Activated CD4-positive, alpha-beta T cell treated with anti-CD3 and anti-CD28 coated beads, Interleukin-10, Interleukin-2, amounts not matched to agents 100 ng/mL and 50 ng/mL, durations not matched to agents 16 hours and 8 hours (primary cell): ENCODE measurements around the gene NHLRC1.

Source experiments
- DNase-seq: peaks from one replicate; pipeline ENCODE4 v3.0.0-alpha.2; 2020

The NHLRC1 gene

DNA sequence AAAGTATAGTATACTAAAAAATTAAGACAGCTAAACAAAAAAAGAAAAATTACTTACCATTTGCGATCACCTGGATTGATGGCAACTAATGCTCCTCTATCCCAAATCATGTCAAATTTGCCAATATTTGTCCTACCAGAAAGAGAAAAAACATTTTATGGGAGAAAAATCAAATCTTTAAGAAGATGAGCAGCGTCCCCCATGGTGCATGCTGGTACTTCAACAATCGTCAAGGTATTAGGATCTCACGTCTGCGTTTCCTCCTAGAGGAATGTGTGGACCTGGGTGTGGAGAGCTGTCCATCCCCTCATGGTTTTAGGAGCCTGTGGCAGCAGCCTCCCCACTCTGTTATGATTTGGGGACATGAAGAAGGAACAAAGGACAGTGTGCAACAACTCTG, 16.4 kb upstream of the NHLRC1 start:
- no peak for DNase-seq

GRCh38 chr6:18136260-18136659, 13.8 kb upstream of the NHLRC1 start:
- no peak for DNase-seq

- no peak for DNase-seq
Observed at GRCh38 chr6:18135171-18135570, 12.7 kb upstream of the NHLRC1 start.

DNA sequence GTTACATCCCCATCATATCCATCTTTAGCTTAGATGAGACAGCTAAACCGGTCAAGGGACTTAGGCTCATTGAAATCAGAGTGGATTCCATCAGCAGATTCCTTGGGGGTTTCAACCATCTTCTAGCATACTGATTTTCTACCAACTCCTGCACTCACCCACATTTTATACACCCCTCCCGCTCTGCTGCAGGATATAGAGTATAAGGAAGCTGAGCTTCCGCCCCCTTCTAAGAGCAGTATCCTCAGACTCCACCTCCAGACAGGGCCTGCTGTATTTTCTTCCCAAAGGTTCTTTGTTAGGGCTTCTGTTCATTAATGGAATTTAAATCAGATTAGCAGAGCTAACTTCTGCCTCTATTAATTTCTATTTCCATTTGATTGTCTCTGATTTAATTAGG, 9.9 kb upstream of the NHLRC1 start:
- no peak for DNase-seq

- no peak for DNase-seq
Observed at GRCh38 chr6:18126121-18126520, 3.6 kb upstream of the NHLRC1 start.

- DNase-seq: no peak
Observed at GRCh38 chr6:18121580-18122127, 823 bp downstream of the NHLRC1 start.

- DNase-seq: no peak
Observed at GRCh38 chr6:18119236-18119635, 3.2 kb downstream of the NHLRC1 start.

- DNase-seq: no peak
Observed at GRCh38 chr6:18118330-18118729, 4.1 kb downstream of the NHLRC1 start.

DNA sequence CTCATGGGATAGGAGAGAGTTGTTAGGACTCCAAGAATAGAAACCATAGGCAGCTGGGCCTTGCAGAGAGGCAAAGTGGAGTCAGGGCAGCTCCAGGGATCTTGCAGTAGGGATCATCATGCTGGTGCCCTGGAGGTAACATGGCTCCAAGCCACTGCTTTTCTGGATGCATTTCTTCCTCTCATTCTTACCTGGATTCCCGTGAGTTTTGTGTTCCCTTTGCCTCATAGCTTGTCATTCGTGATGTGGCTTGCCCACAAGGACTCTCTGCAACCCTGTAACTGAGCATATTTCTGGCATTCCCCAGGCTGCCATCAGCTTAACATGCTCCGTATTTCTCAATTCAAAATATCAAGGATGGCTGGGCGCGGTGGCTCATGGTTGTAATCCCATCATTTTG, 5.3 kb downstream of the NHLRC1 start:
- DNase-seq: no peak

- DNase-seq: peak; percentile 85
Observed at GRCh38 chr6:18115356-18115755, 7.1 kb downstream of the NHLRC1 start.

DNA sequence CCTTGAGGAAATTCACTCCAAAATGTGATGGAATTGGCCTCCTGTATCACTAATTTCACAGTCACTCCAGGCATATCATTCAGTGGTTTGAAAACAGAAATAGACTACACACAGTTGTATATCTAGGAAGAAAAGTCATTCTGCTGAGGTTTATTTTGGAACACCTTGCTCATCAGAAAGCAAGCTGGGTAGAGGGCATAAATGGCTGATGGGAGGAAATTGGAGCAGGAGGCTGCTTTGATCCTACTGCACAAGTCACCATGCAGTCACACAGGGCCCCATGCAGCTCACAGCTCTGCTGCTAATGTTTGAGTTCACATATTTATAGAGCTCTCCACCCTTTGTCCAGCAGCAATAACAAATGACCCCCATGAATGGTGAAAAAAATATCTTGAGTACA, 12.3 kb downstream of the NHLRC1 start:
- no peak for DNase-seq

DNA sequence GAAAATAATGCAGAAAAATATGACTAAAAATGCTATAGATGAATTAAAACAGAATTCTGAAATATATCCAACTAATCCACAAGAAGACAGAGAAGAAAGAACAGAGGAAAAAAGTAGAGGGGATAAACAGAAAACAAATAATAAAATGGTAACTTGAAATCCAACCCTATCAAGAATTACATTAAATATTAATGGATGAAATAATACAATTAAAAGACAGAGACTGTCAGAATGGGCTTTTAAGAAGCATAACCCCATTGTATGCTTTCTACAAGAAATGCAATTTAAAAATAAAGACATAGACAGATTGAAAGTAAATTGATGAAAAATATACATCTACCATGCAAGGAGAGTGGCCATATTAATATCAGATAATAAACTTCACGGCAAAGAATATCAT, 15.4 kb downstream of the NHLRC1 start:
- DNase-seq: no peak

- DNase-seq: no peak
Observed at GRCh38 chr6:18102783-18103509, 19.5 kb downstream of the NHLRC1 start.

DNA sequence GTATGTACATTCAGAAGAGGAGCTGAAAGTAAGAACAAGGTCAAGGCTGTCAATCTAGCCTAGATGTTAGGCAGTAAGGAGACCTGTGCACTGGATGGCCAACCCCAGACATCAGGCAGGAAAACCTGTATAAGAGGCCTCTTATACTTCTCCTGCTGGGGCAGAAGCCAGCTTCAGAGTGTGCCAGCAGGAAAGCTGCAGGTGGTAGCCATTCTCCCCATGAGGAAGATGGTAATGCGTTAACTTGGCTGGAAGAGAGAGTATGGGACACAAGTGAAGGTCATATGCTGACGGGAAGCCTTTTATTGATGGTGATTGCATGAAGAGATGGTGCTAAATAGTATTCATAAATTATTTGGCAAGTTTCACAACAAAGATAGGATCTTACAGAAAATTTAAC, 20.6 kb downstream of the NHLRC1 start:
- DNase-seq: no peak

- DNase-seq: no peak
Observed at GRCh38 chr6:18101271-18101670, 21.2 kb downstream of the NHLRC1 start.

- DNase-seq: no peak
Observed at GRCh38 chr6:18100296-18100695, 22.2 kb downstream of the NHLRC1 start.

GRCh38 chr6:18099511-18099910, 23.0 kb downstream of the NHLRC1 start:
- no peak for DNase-seq

DNA sequence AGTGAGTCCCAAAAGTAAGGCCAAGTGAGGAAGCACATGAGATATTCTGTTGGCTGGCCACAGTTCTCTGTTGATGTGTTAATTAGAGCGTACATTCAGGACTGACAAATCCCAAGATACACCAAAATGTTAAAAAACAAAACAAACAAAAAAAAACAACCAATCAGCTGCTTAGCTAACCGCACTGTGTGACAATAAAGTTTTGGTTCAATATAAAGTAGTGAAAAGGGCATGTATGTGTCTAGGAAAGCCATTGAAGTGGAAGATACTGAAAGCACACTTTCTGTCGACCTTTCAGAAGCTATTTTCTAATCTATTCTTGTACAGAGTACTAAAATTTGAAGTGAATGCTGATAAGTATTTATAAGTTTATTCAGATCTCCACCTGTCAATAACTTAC, 26.1 kb downstream of the NHLRC1 start:
- no peak for DNase-seq

DNA sequence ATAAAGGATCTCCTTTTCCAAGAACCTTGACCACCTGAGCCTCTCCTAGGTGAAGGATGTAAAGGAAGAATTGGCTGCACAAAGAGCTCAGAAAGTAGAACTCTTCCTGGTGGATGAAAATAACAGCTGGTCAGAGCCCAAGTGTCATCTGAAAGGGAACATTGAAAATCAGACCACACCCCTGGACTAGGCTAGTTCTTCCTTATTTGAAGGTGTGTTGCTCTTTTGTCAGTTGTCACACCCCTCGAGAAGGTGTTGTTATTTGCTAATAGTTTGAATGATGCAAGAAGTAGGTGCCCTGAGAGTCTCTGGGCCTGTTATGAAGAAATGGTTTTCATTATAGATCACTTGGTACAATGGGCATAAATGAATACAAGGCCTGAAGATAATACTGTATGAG, 31.1 kb downstream of the NHLRC1 start:
- no peak for DNase-seq

DNA sequence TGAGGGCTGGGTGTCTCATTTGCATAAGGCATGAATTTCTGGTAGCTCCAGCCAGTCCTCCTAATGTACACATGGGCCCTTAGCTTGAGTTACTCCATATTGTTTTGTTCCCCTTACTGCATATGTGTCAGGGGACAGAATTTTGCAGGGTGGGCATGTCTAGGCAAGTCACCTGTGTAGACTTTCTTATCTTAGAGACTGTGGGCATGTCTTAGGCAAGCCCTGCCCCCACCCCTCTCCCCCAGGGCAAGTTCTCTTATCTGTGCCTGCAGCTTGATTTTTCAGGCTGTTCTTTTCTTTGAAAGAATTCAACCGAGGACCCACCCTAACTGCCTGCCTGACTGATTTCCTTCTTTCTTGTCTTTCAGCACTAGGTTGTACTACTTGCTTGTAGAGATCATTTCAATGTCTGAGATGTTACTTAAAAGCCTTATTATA, 32.1 kb downstream of the NHLRC1 start:
- no peak for DNase-seq

- no peak for DNase-seq
Observed at GRCh38 chr6:18088419-18089296, 33.8 kb downstream of the NHLRC1 start.

DNA sequence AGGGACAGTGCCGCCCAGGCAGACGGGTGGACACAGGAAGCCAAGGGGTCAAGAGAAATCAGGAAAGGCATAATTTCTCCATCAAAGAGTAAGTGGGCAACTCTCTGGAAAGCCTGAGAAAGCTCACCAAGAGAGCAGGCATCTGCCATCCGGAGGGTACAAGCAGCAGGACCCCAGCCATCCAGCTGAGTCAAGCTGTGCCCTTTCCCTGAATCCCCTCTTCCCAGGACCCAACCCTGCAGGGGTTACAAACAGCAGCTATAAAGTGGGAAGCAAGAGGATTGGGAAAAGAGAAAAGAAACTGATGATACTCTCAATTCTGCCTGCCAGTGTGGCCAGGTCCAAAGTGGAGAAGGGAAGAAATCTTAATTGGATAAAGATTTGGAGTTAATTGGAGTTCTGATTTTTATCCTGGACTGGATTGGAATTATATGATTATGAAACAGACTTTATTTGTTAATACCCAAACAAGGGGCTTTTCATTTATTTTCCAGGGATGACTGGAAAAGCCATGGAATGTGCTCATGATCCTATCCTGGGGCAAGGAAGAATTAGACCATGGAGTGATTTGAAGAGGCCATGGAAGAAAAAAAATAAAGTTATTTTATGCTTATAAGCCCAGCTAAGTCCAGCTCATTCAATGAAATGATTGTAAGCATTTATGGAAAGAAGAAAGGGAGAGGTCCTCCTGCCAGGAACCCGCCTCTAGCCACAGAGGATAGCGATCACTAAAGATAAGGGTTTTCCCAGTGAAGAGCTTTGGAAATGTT, 34.9 kb downstream of the NHLRC1 start:
- DNase-seq: no peak

GRCh38 chr6:18081025-18081668, 41.3 kb downstream of the NHLRC1 start:
- DNase-seq: no peak
